A549 (cell line): Measurements from ENCODE around the gene VSIG4. TPM values are rescaled to one million over a fixed set of nuclear protein-coding genes. Genes with fewer than 3 reads are reported as not detected.

Experiments used
- ATAC-seq, 2 experiments: fragments of 200-7000 bp in 1 of 2; fragments of >200 bp in 1 of 2; cut with Nextera tagmentation in 1 of 2; cut with Tn5 transposase in 1 of 2; 3 replicates each; pipeline versions ENCODE4 v1.8.0 to v1.9.1; 2018 to 2020; ENCODE audit warnings: mild to moderate bottlenecking in 1 of 2, moderate library complexity in 1 of 2
- CTCF ChIA-PET: fragments of 300-600 bp; sonication (Branson Sonifier 250); formaldehyde crosslinking; extraction: SDS; loops from one replicate; lab custom pipeline; 2021; ENCODE audit warnings: antibody characterized with exemption, inconsistent platforms; lab: Yijun Ruan, JAX
- POLR2A ChIA-PET: fragments of 350-600 bp; formaldehyde crosslinking; extraction: SDS; loops from one replicate; lab custom pipeline; 2021; ENCODE audit warnings: antibody characterized with exemption, inconsistent platforms; lab: Yijun Ruan, JAX
- DNase-seq, 2 experiments: peaks; one replicate each; pipeline versions ENCODE4 v3.0.0 to v3.0.0-alpha.2; 2011 to 2016; ENCODE audit warnings: low read depth in 1 of 2, low spot score in 1 of 2
- FAIRE-seq: peaks from 2 replicates; lab custom pipeline; 2011; peaks lifted over from hg19 to GRCh38; lab: Jason Lieb, UNC
- H3K27ac ChIP-seq, 2 experiments: fragments of >200 bp; sonication (Bioruptor Twin); formaldehyde crosslinking; 3 replicates each; pipeline ENCODE4 v1.5.1; 2016 to 2017
- H3K4me1 ChIP-seq: fragments of >200 bp; sonication (Bioruptor Twin); formaldehyde crosslinking; 3 replicates; pipeline ENCODE4 v1.6.1; 2016
- H3K4me2 ChIP-seq: fragments of >200 bp; sonication (Bioruptor Twin); formaldehyde crosslinking; 3 replicates; pipeline ENCODE4 v1.6.1; 2016
- H3K4me3 ChIP-seq: fragments of >200 bp; sonication (Bioruptor Twin); formaldehyde crosslinking; 3 replicates; pipeline ENCODE4 v1.5.1; 2016
- H3K9me3 ChIP-seq: fragments of >200 bp; sonication (Bioruptor Twin); formaldehyde crosslinking; 3 replicates; pipeline ENCODE4 v1.6.1; 2016
- ATOH8 ChIP-seq: fragments of 250-450 bp; sonication (Bioruptor Pico); IDR thresholded peaks from 2 replicates; pipeline ENCODE4 v1.5.0; 2020; ENCODE audit warnings: low read depth, mild to moderate bottlenecking, moderate library complexity
- CBX8 ChIP-seq: fragments of 200-600 bp; sonication (generic); IDR thresholded peaks from 2 replicates; pipeline ENCODE4 v1.6.1; 2016
- CEBPB ChIP-seq, 2 experiments: fragments of >200 bp in 1 of 2; sonication (Bioruptor Twin) in 1 of 2; formaldehyde crosslinking in 1 of 2; IDR thresholded peaks; 2 replicates each; pipeline ENCODE4 v1.6.1; 2012 to 2016
- CHD2 ChIP-seq: fragments of 150-350 bp; IDR thresholded peaks from 2 replicates; pipeline ENCODE4 v1.6.1; 2014; ENCODE audit warnings: low read length; ENCODE audit not compliant: partially characterized antibody
- CTCF ChIP-seq: fragments of >200 bp; sonication (Bioruptor Twin); formaldehyde crosslinking; IDR thresholded peaks from 3 replicates; pipeline ENCODE4 v1.5.1; 2016
- EHMT2 ChIP-seq: fragments of 200-600 bp; sonication (generic); IDR thresholded peaks from 2 replicates; pipeline ENCODE4 v1.6.1; 2016; ENCODE audit warnings: antibody characterized with exemption, low read depth, mild to moderate bottlenecking, moderate library complexity
- ESRRA ChIP-seq: fragments of 150-350 bp; IDR thresholded peaks from 2 replicates; pipeline ENCODE4 v1.6.1; 2014; ENCODE audit warnings: mild to moderate bottlenecking, low read length, borderline replicate concordance
- FOSL2 ChIP-seq, 2 experiments: fragments of 450-650 bp in 1 of 2; fragments of >200 bp in 1 of 2; sonication (Bioruptor Twin) in 1 of 2; formaldehyde crosslinking; IDR thresholded peaks; 2 replicates each; pipeline versions ENCODE4 v1.5.0 to v1.6.1; 2016 to 2020; ENCODE audit warnings: mild to moderate bottlenecking in 1 of 2, moderate library complexity in 1 of 2
- FOXS1 ChIP-seq: fragments of 250-450 bp; sonication (Bioruptor Pico); IDR thresholded peaks from 2 replicates; pipeline ENCODE4 v1.5.0; 2020; ENCODE audit warnings: mild to moderate bottlenecking, moderate library complexity
- GATA3 ChIP-seq: IDR thresholded peaks from 2 replicates; pipeline ENCODE4 v1.6.1; 2012; ENCODE audit warnings: borderline replicate concordance
- HDAC2 ChIP-seq: fragments of 200-600 bp; sonication (generic); IDR thresholded peaks from 2 replicates; pipeline ENCODE4 v1.6.1; 2016
- HES2 ChIP-seq: fragments of >200 bp; sonication (Bioruptor Twin); formaldehyde crosslinking; IDR thresholded peaks from 2 replicates; pipeline ENCODE4 v1.6.1; 2016
- HMGXB4 ChIP-seq: fragments of 250-450 bp; sonication (Bioruptor Pico); IDR thresholded peaks from 2 replicates; pipeline ENCODE4 v1.5.0; 2021; ENCODE audit warnings: mild to moderate bottlenecking, moderate library complexity, borderline replicate concordance
- HOXB5 ChIP-seq: fragments of 250-450 bp; sonication (Bioruptor Pico); IDR thresholded peaks from 2 replicates; pipeline ENCODE4 v1.5.0; 2020; ENCODE audit warnings: mild to moderate bottlenecking, moderate library complexity
- JUN ChIP-seq, 2 experiments: fragments of >200 bp; sonication (Bioruptor Twin); formaldehyde crosslinking; IDR thresholded peaks; 2 replicates in 1 of 2; 3 replicates in 1 of 2; pipeline ENCODE4 v1.6.1; 2016 to 2017
- JUNB ChIP-seq: fragments of >200 bp; sonication (Bioruptor Twin); formaldehyde crosslinking; IDR thresholded peaks from 2 replicates; pipeline ENCODE4 v1.6.1; 2016
- MAZ ChIP-seq: fragments of 150-350 bp; IDR thresholded peaks from 2 replicates; pipeline ENCODE4 v1.6.1; 2014; ENCODE audit warnings: antibody characterized with exemption, low read depth, low read length, borderline replicate concordance
- NPAS2 ChIP-seq: fragments of 250-450 bp; sonication (Bioruptor Pico); IDR thresholded peaks from 2 replicates; pipeline ENCODE4 v1.8.0; 2022; ENCODE audit warnings: mild to moderate bottlenecking, moderate library complexity, borderline replicate concordance
- NR3C1 ChIP-seq: fragments of >200 bp; sonication (Bioruptor Twin); formaldehyde crosslinking; IDR thresholded peaks from 3 replicates; pipeline ENCODE4 v1.6.1; 2017
- PBX3 ChIP-seq: IDR thresholded peaks from 2 replicates; pipeline ENCODE4 v1.6.1; 2012
- PHF8 ChIP-seq: fragments of 200-600 bp; sonication (generic); IDR thresholded peaks from 2 replicates; pipeline ENCODE4 v1.6.1; 2016; ENCODE audit warnings: low read depth, mild to moderate bottlenecking, antibody characterized with exemption, moderate library complexity, borderline replicate concordance
- POLR2A ChIP-seq: IDR thresholded peaks from 2 replicates; pipeline ENCODE4 v1.6.1; 2012; ENCODE audit warnings: mild to moderate bottlenecking, low read length
- RAD21 ChIP-seq, 2 experiments: fragments of >200 bp in 1 of 2; sonication (Bioruptor Twin) in 1 of 2; formaldehyde crosslinking in 1 of 2; IDR thresholded peaks in 1 of 2; conservative IDR thresholded peaks in 1 of 2; 2 replicates in 1 of 2; 3 replicates in 1 of 2; pipeline ENCODE4 v1.6.1; 2012 to 2018; ENCODE audit warnings: inconsistent platforms in 1 of 2
- REST ChIP-seq: fragments of 200-600 bp; sonication (generic); IDR thresholded peaks from 2 replicates; pipeline ENCODE4 v1.6.1; 2016; ENCODE audit warnings: antibody characterized with exemption, mild to moderate bottlenecking, moderate library complexity
- RFX5 ChIP-seq: fragments of 450-650 bp; IDR thresholded peaks from 2 replicates; pipeline ENCODE4 v1.7.1; 2014; ENCODE audit warnings: antibody characterized with exemption, mild to moderate bottlenecking, moderate library complexity
- SMC3 ChIP-seq: fragments of >200 bp; sonication (Bioruptor Twin); formaldehyde crosslinking; IDR thresholded peaks from 3 replicates; pipeline ENCODE4 v1.6.1; 2018; ENCODE audit warnings: inconsistent platforms
- TFCP2L1 ChIP-seq: fragments of 250-450 bp; sonication (Bioruptor Pico); IDR thresholded peaks from 2 replicates; pipeline ENCODE4 v1.5.0; 2021; ENCODE audit warnings: mild to moderate bottlenecking
- ZNF302 ChIP-seq: fragments of 250-450 bp; sonication (Bioruptor Pico); IDR thresholded peaks from 2 replicates; pipeline ENCODE4 v1.9.0; 2021; ENCODE audit warnings: inconsistent platforms, mild to moderate bottlenecking, moderate library complexity
- WGBS: methylation state at CpG from one replicate; pipeline ENCODE4 v1.1.6; 2017; ENCODE audit errors: missing lambda C conversion rate; 5-methylcytosine and 5-hydroxymethylcytosine counted together
- polyA plus RNA-seq, 4 experiments: library from polyadenylated mRNA; depleted of rRNA in 3 of 4; stranded (reverse); fragments of >200 nt; fragmentation: RNase III in 1 of 4; extraction: RNeasy Plus Mini Kit Qiagen cat#74134 plus additional on column Dnase treatment in 1 of 4; gene quantifications; 2 replicates in 3 of 4; 3 replicates in 1 of 4; pipeline ENCODE4 v1.2.3, GENCODE V29; 2011 to 2017

The VSIG4 gene
- polyA plus RNA-seq, 2 of the 4 experiments (the other 2 are of a cell fraction), result not detected

- no peak overlapping the region for H3K4me2 ChIP-seq
- no peak overlapping the region for H3K4me3 ChIP-seq
- no peaks in the 10 kb centered on the region for H3K4me1 ChIP-seq
- H3K9me3 ChIP-seq, result no peaks in the 10 kb centered on the region
- TF ChIP-seq RAD21 (conservative IDR thresholded peaks at IDR 0.05 in 1 of 2, IDR thresholded peaks at IDR 0.05 in 1 of 2) (no peak), ATOH8 (CRISPR knock-in tag) (no peak), CBX8 (no peak), RFX5 (no peak), JUNB (no peak), NPAS2 (CRISPR knock-in tag) (no peak), ZNF302 (CRISPR knock-in tag) (no peak), CHD2 (no peak), MAZ (no peak), CTCF (no peak), PBX3 (no peak)
- TF ChIP-seq, all 56 proteins: peak for 0
- POLR2A ChIA-PET, result no interaction called here
- H3K27ac ChIP-seq, result no peak overlapping the region
- 19% methylated on average over 24 of the region's 24 CpGs for WGBS
- no peak for ATAC-seq
- FAIRE-seq, result no peak
- no peak for DNase-seq
- CTCF ChIA-PET, result no interaction called here
Measured at GRCh38 chrX:66074920-66075879, 35.3 kb upstream of the VSIG4 start.

GRCh38 chrX:66071126-66071525, 31.2 kb upstream of the VSIG4 start:
- FAIRE-seq (peak; percentile 43), DNase-seq (no peak), ATAC-seq (no peak)
- H3K27ac ChIP-seq, result no peak overlapping the region
- H3K4me2 ChIP-seq, result no peak overlapping the region
- H3K9me3 ChIP-seq, result no peaks in the 10 kb centered on the region
- H3K4me1 ChIP-seq, result no peaks in the 10 kb centered on the region
- TF ChIP-seq ESRRA, result no peak
- no peak for TF ChIP-seq CEBPB (IDR thresholded peaks at IDR 0.05)
- TF ChIP-seq HMGXB4 (CRISPR knock-in tag), result no peak
- no peak for TF ChIP-seq TFCP2L1 (CRISPR knock-in tag)
- no peak for TF ChIP-seq JUN (IDR thresholded peaks at IDR 0.05)
- no peak for TF ChIP-seq SMC3
- TF ChIP-seq HES2, result no peak
- TF ChIP-seq EHMT2, result no peak
- TF ChIP-seq GATA3, result no peak
- no peak for TF ChIP-seq REST
- TF ChIP-seq PHF8, result no peak
- TF ChIP-seq CBX8, result no peak
- no peak for TF ChIP-seq NR3C1
- no peak for TF ChIP-seq HOXB5 (CRISPR knock-in tag)
- no peak for TF ChIP-seq POLR2A
- no peak for TF ChIP-seq HDAC2
- TF ChIP-seq FOSL2 (IDR thresholded peaks at IDR 0.05), result no peak
- no peak for TF ChIP-seq FOSL2 (CRISPR knock-in tag; IDR thresholded peaks at IDR 0.05)
- no peak for TF ChIP-seq FOXS1 (CRISPR knock-in tag)
- TF ChIP-seq JUNB, result no peak
- H3K4me3 ChIP-seq, result no peak overlapping the region
- WGBS, result 0% methylated on average over 1 of the region's 1 CpG
- POLR2A ChIA-PET, result no interaction called here
- CTCF ChIA-PET, result no interaction called here
